ENCODE measurements around the gene GLI1.
"Not testable (repeated sequence)": the region's sequence is repeated elsewhere in the genome, so short reads cannot be mapped to it uniquely, and the experiment has no call there.

GLI1 gene

DNA sequence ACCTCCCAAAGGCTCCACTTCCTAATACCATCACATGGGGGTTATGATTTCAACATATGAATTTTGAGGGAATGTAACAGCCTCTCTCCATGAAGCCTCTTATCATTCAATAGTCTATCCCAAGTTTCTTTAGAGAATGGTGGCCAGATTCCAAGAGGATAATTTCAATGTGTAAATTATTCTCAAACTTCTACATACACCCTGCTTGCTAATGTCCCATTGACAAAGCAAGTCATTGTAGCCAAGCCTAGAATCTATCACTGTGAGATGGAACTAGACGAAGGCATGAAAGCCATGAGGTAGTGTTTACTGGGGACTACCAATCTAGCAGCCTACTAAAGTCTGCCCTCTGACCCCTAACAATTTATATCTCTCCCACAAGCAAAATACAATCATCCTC lies 21.2 kb upstream of the GLI1 start:
- Histone ChIP-seq H3K27ac (ENCODE audit: low read depth, low read length, poor library complexity, severe bottlenecking) (no peak overlapping the region), H3K9me3 (ENCODE audit: low read length) (0 out of 2 replicates have a peak, but pooled peaks cover 2% of the 10 kb centered on the region), H3K9ac (ENCODE audit: low read length) (no peak overlapping the region), H4K20me1 (ENCODE audit: insufficient read depth, low read length) (no peaks in the 10 kb centered on the region), H3K4me1 (ENCODE audit: insufficient read depth, low read length, severe bottlenecking) (no peaks in the 10 kb centered on the region), H3K36me3 (ENCODE audit: insufficient read depth, low read length) (no peaks in the 10 kb centered on the region; the same call in 1 of the 2 replicates), H3K9me2 (ENCODE audit: low read depth, low read length) (no peaks in the 10 kb centered on the region), H3K27me3 (ENCODE audit: insufficient read depth, low read length) (no peaks in the 10 kb centered on the region; the same call in 1 of the 2 replicates), H3K79me2 (ENCODE audit: insufficient read depth, low read length) (no peaks in the 10 kb centered on the region), H3K4me2 (ENCODE audit: low read length) (no peak overlapping the region), H2AFZ (ENCODE audit: low read length) (no peak overlapping the region), H3F3A (ENCODE audit: insufficient read depth, low read length) (no peaks in the 10 kb centered on the region), H3K4me3 (ENCODE audit: low read depth, low read length, poor library complexity, severe bottlenecking) (no peak overlapping the region)
- no peak for TF ChIP-seq CTCF (IDR thresholded peaks at IDR 0.05; ENCODE audit: low read length)
- no peak for TF ChIP-seq EZH2 (IDR thresholded peaks at IDR 0.05; ENCODE audit: borderline replicate concordance, low read length)

- Histone ChIP-seq H3K4me2 (ENCODE audit: low read length) (no peak overlapping the region), H2AFZ (ENCODE audit: low read length) (no peak overlapping the region), H3K27me3 (ENCODE audit: insufficient read depth, low read length) (no peaks in the 10 kb centered on the region; the same call in 1 of the 2 replicates), H3K9me3 (ENCODE audit: low read length) (0 out of 2 replicates have a peak, but pooled peaks cover 2% of the 10 kb centered on the region), H3K36me3 (ENCODE audit: insufficient read depth, low read length) (no peaks in the 10 kb centered on the region; the same call in 1 of the 2 replicates), H3K4me3 (ENCODE audit: low read depth, low read length, poor library complexity, severe bottlenecking) (no peak overlapping the region), H3K27ac (ENCODE audit: low read depth, low read length, poor library complexity, severe bottlenecking) (no peak overlapping the region), H3K9ac (ENCODE audit: low read length) (no peak overlapping the region), H3K4me1 (ENCODE audit: insufficient read depth, low read length, severe bottlenecking) (no peaks in the 10 kb centered on the region), H3F3A (ENCODE audit: insufficient read depth, low read length) (no peaks in the 10 kb centered on the region), H4K20me1 (ENCODE audit: insufficient read depth, low read length) (no peaks in the 10 kb centered on the region), H3K9me2 (ENCODE audit: low read depth, low read length) (no peaks in the 10 kb centered on the region), H3K79me2 (ENCODE audit: insufficient read depth, low read length) (no peaks in the 10 kb centered on the region)
- no peak for TF ChIP-seq CTCF (IDR thresholded peaks at IDR 0.05; ENCODE audit: low read length)
- no peak for TF ChIP-seq EZH2 (IDR thresholded peaks at IDR 0.05; ENCODE audit: borderline replicate concordance, low read length)
These were observed 19.8 kb upstream of the GLI1 start for GRCh38 chr12:57439762-57440266.

GRCh38 chr12:57441393-57441792 lies 18.2 kb upstream of the GLI1 start:
- H2AFZ ChIP-seq (ENCODE audit: low read length); H3K36me3 ChIP-seq (ENCODE audit: insufficient read depth, low read length); H3K9me2 ChIP-seq (ENCODE audit: low read depth, low read length); H3K4me3 ChIP-seq (ENCODE audit: low read depth, low read length, poor library complexity, severe bottlenecking); H3K27me3 ChIP-seq (ENCODE audit: insufficient read depth, low read length); H4K20me1 ChIP-seq (ENCODE audit: insufficient read depth, low read length); H3K9ac ChIP-seq (ENCODE audit: low read length); H3K27ac ChIP-seq (ENCODE audit: low read depth, low read length, poor library complexity, severe bottlenecking); H3K4me1 ChIP-seq (ENCODE audit: insufficient read depth, low read length, severe bottlenecking); H3K9me3 ChIP-seq (ENCODE audit: low read length); H3K79me2 ChIP-seq (ENCODE audit: insufficient read depth, low read length); H3K4me2 ChIP-seq (ENCODE audit: low read length); H3F3A ChIP-seq (ENCODE audit: insufficient read depth, low read length): not testable (repeated sequence)

GRCh38 chr12:57441846-57442427 lies 17.6 kb upstream of the GLI1 start:
- no peaks in the 10 kb centered on the region for H4K20me1 ChIP-seq (ENCODE audit: insufficient read depth, low read length)
- H3K4me2 ChIP-seq (ENCODE audit: low read length) = no peak overlapping the region
- 0 out of 2 replicates have a peak, but pooled peaks cover 2% of the 10 kb centered on the region for H3K9me3 ChIP-seq (ENCODE audit: low read length)
- TF ChIP-seq EZH2 (IDR thresholded peaks at IDR 0.05; ENCODE audit: borderline replicate concordance, low read length) = no peak
- no peak for TF ChIP-seq CTCF (IDR thresholded peaks at IDR 0.05; ENCODE audit: low read length)
- no peak overlapping the region for H3K4me3 ChIP-seq (ENCODE audit: low read depth, low read length, poor library complexity, severe bottlenecking)
- H2AFZ ChIP-seq (ENCODE audit: low read length) = no peak overlapping the region
- H3K9me2 ChIP-seq (ENCODE audit: low read depth, low read length) = no peaks in the 10 kb centered on the region
- no peaks in the 10 kb centered on the region for H3F3A ChIP-seq (ENCODE audit: insufficient read depth, low read length)
- H3K36me3 ChIP-seq (ENCODE audit: insufficient read depth, low read length) = no peaks in the 10 kb centered on the region; the same call in 1 of the 2 replicates
- H3K4me1 ChIP-seq (ENCODE audit: insufficient read depth, low read length, severe bottlenecking) = no peaks in the 10 kb centered on the region
- H3K27ac ChIP-seq (ENCODE audit: low read depth, low read length, poor library complexity, severe bottlenecking) = no peak overlapping the region
- H3K9ac ChIP-seq (ENCODE audit: low read length) = no peak overlapping the region
- H3K27me3 ChIP-seq (ENCODE audit: insufficient read depth, low read length) = no peaks in the 10 kb centered on the region; the same call in 1 of the 2 replicates
- no peaks in the 10 kb centered on the region for H3K79me2 ChIP-seq (ENCODE audit: insufficient read depth, low read length)

DNA sequence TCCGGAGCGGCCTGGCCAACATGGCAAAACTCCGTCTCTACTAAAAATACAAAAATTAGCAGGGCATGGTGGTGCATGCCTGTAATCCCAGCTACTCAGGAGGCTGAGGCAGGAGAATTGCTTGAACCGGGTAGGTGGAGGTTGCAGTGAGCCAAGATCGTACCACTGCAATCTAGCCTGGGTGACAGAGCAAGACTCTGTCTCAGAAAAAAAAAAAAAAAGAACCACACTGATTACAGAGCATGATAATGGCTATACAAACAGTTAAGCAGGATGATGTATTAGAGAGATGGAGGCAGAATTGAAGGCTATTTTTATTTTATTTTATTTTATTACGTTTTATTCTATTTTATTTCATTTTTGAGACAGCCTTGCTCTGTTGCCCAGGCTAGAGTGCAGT lies 15.2 kb upstream of the GLI1 start:
- not testable (repeated sequence) for H4K20me1 ChIP-seq (ENCODE audit: insufficient read depth, low read length); H3K36me3 ChIP-seq (ENCODE audit: insufficient read depth, low read length); H3K9me2 ChIP-seq (ENCODE audit: low read depth, low read length); H3K4me3 ChIP-seq (ENCODE audit: low read depth, low read length, poor library complexity, severe bottlenecking); H3K27ac ChIP-seq (ENCODE audit: low read depth, low read length, poor library complexity, severe bottlenecking); H3K79me2 ChIP-seq (ENCODE audit: insufficient read depth, low read length); H3F3A ChIP-seq (ENCODE audit: insufficient read depth, low read length); H3K9me3 ChIP-seq (ENCODE audit: low read length); H2AFZ ChIP-seq (ENCODE audit: low read length); H3K27me3 ChIP-seq (ENCODE audit: insufficient read depth, low read length); H3K9ac ChIP-seq (ENCODE audit: low read length); H3K4me2 ChIP-seq (ENCODE audit: low read length); H3K4me1 ChIP-seq (ENCODE audit: insufficient read depth, low read length, severe bottlenecking)
